Embryonic facial prominence (tissue), 1 donor: ENCODE measurements around the gene P2RY13.
A peak's percentile ranks its signal among the peaks of the same experiment; 100 is the strongest.

Experiments used
- DNase-seq: peaks from one replicate; pipeline ENCODE4 v3.0.0-alpha.2; 2016; ENCODE audit errors: extremely low spot score

The P2RY13 gene

DNA sequence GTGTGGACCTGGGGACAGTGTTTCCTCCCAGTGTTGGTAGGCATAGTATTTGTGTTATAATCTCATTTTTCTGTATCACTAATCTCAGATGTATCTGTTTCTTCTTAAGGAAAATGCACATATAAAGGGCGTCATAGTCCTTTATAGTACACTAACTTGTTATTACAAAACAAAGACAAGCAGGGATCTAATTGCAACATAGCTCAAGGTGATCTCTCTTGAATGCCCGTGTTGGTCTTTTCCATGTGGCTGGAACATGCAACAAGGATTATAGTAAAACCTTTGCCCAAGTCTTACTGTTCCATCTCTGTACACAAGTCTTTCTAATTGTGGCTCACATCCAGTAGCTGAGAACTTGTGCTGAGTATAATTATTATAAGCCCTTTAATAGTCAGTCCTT, 9.2 kb downstream of the P2RY13 start:
- DNase-seq = no peak

- DNase-seq = no peak
Measured at GRCh38 chr3:151319628-151320027, 9.7 kb downstream of the P2RY13 start.

GRCh38 chr3:151318991-151319390, 10.4 kb downstream of the P2RY13 start:
- peak; percentile 12 for DNase-seq

DNA sequence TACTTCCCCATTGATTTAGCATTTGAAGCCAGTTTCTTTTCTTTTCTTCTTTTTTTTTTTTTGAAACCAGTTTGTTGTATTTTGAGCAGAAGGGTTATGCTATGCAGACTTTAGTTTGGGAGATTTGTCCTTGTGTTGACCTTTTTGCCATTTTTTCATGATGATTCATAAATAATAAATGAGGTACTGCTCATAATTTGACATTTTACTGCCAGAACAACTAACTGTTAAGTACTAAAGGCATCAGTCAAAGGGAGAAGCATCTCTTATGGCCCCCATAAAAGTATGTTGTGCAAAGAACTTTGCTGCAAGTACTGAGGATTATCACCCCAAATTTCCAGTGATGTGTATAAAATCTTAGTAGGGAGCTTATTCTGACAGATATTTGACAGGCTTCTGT, 11.0 kb downstream of the P2RY13 start:
- no peak for DNase-seq

DNA sequence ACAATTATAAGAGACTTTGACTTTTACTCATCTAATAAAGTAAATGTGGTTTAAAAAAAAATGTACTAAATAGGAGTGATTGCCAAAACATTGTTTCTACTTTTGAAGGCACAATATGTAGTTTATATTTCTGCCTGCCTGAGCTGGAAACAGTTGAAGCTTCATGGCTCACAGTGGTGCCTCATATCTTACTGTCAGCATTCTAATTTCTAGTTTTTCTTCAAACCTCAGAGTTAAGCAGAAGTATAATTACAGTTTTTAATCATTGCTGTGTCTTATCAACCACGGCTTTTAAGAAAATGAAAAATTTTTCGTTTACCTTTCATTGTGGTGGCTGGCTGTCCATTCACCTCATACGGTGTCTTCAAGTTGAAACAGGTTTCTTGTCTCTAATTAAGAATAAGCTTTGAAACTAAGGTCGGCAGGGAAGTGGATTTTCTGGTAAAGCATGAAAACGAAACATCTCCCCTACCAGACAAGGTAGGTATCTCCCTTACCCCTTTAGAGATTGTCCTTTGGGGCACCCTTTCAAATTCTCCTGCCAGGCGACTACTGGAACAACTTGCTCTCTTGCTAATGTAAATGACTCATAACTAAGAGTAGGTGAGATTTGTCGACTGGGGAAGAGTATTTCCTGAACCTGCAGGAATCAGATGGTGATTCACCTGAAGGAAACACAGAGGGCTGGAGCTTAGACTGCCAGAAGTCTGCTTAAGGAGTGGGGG, 12.9 kb downstream of the P2RY13 start, which contains the start of gene GPR87:
Gene GPR87 (minus strand): TSS at position 554 of the 725 bp plus-strand sequence. CDS start 16,720 bp downstream, outside the sequence.
- DNase-seq = no peak

- DNase-seq = no peak
Measured at GRCh38 chr3:151315846-151316245, 13.5 kb downstream of the P2RY13 start.

DNA sequence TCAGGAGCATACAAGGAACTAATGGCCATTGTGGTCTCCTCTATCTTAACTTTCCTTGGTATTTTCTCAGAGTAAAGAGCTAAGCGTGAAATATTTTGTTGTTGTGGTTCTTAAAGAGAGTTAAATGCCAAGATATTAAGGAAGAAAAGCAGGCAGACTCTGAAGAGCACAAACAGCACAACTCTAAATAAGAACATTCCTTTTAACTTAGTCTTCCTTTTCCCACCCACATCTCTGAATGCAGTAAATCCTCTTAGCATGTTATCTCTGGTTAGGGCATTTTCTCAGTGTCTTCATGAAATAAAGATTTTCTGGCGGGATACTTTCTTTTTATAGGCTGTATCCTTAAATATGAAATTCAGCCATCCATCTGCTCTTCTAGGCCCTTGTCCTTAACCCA, 14.2 kb downstream of the P2RY13 start:
- DNase-seq = no peak

- no peak for DNase-seq
Measured at GRCh38 chr3:151314593-151314992, 14.8 kb downstream of the P2RY13 start.

GRCh38 chr3:151314137-151314536, 15.2 kb downstream of the P2RY13 start:
- no peak for DNase-seq

- no peak for DNase-seq
Measured at GRCh38 chr3:151312972-151313371, 16.4 kb downstream of the P2RY13 start.

- DNase-seq = no peak
Measured at GRCh38 chr3:151309566-151309965, 19.8 kb downstream of the P2RY13 start.

- DNase-seq = no peak
Measured at GRCh38 chr3:151307583-151308488, 21.5 kb downstream of the P2RY13 start.

DNA sequence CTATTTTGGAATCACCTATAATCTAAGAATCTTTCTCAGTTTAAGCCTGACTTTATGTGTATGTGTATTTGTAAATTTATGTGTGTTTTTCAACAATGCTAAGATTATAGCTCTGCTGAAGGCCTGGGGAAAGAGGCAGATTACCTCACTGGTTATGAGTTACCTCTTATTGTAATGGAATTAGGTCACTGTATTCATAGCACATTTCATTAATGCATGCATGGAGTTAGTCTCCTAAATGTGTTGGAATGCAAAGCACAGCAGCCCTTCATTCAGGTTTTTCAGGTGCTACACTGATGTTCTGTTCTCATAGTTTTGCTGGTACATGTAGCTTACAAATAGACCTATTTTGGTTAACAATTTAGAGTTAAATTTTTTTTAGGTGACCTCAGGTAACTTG, 22.2 kb downstream of the P2RY13 start:
- DNase-seq = no peak

GRCh38 chr3:151306168-151306810, 23.1 kb downstream of the P2RY13 start:
- no peak for DNase-seq

- no peak for DNase-seq
Measured at GRCh38 chr3:151305775-151306151, 23.6 kb downstream of the P2RY13 start.

DNA sequence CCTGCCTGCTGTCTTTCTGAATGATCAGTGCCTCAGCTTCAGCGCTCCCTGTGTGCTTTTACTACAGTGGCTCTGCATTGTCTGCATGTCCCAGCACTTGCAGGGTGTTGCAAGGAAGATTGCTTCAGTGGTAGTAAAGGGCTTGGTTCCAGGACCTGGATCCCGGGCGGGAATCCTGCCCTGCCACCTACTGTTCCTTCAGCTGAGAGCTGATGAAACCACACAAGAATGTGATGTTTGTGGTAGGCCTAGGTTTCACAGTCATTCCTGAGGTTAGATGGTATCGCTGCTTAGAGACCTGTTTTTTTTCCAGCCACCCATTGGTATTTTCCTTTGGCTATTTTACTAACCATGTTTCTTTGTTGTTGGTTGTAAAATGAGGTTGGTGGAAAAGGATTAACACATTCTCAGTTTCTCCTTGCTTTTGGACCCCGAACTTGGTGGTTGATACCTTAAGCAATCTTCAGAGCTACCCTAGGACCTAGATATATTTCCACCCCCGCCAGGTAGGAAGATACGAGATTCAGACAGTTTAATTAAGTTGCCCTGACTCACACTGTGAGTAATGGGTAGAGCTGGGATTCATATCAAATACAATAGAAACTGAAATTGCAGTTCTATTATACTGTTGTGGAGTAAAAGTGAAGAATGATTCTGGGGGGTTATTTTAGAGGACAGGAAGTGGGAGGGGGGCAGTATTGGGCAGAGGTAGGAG, 24.1 kb downstream of the P2RY13 start:
- DNase-seq = peak; percentile 33

DNA sequence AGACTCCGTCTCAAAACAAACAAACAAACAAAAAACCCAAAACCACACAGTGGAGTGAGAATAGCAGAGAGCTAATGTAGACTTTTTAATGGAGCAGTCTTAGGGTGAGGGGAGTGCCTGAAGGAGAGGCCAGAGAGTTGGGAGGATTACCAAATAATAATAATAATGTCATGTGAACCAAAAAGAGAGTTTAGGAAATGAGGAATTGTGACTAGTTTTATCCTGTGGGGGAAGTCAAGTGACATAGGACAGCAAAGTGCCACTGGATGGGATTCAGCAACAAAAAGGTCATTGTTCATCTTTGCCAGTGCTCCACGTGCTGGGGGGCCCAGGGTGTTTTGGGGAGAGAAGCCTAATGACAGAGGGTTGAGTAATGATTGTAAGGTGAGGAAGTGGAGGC, 25.6 kb downstream of the P2RY13 start:
- DNase-seq = no peak

- DNase-seq = no peak
Measured at GRCh38 chr3:151301787-151302186, 27.6 kb downstream of the P2RY13 start.

- DNase-seq = no peak
Measured at GRCh38 chr3:151300539-151300938, 28.8 kb downstream of the P2RY13 start.

DNA sequence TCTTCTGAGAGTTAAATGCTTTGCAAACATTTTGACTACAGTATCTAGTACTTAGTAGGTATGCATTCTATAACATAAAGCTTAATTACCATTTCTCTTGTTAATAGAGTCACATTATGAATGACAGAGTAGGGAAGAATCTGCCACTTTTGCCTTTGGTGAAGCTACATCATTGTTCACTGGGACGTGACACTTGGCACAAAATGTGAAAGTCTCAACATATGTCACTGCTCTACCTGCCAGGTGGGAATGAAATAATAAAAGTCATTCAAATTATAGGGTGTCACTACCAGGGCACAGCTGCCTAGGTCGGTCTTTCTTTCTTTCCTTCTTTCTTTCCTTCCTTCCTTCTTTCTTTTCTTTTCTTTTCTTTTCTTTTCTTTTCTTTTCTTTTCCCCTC, 30.3 kb downstream of the P2RY13 start:
- no peak for DNase-seq

DNA sequence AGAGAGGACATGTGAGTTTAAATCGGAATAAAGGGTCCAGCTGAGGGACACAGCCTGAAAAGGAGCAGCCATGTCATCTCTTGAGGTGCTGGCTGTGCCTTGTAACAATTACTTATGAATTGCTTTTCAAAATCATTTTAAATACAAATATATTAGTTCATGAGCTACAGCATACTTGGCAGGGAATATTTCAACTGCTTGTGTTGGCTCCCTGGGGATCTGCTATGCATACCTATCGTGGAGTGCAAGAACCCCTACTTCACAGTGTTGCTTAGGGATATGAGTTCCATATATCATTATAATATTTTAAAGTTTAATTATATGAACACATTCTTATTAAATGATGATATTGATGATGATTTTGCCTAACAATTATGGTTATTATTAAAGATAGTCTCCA, 31.9 kb downstream of the P2RY13 start:
- DNase-seq = no peak

GRCh38 chr3:151296226-151296625, 33.1 kb downstream of the P2RY13 start:
- DNase-seq = no peak
